GM23338 (cell line): ENCODE results near the gene MIGA1. TPM values are rescaled to one million over a fixed set of nuclear protein-coding genes. Genes with fewer than 3 reads are reported as not detected.

Experiments
- ATAC-seq: fragments of 200-7000 bp; cut with Tn5 transposase; 3 replicates; pipeline ENCODE4 v1.9.1; 2020
- DNase-seq: peaks from one replicate; pipeline ENCODE4 v3.0.0-alpha.2; 2015; ENCODE audit warnings: low spot score
- H2AFZ ChIP-seq: fragments of 200-600 bp; sonication (generic); 2 replicates; pipeline ENCODE4 v1.8.0; 2016; ENCODE audit warnings: antibody characterized with exemption, mild to moderate bottlenecking, moderate library complexity
- H3F3A ChIP-seq: fragments of 200-600 bp; sonication (generic); replicated peaks from 2 replicates; pipeline ENCODE4 v1.8.0; 2017; ENCODE audit warnings: antibody characterized with exemption, mixed run types, low read depth
- H3K27ac ChIP-seq: fragments of 200-600 bp; sonication (generic); 2 replicates; pipeline ENCODE4 v1.6.1; 2016; ENCODE audit warnings: low read depth
- H3K27me3 ChIP-seq: fragments of 200-600 bp; sonication (generic); 2 replicates; pipeline ENCODE4 v1.8.0; 2016; ENCODE audit warnings: mild to moderate bottlenecking, mixed run types, moderate library complexity; ENCODE audit not compliant: insufficient read depth
- H3K36me3 ChIP-seq: fragments of 200-600 bp; sonication (generic); 2 replicates; pipeline ENCODE4 v1.8.0; 2016; ENCODE audit warnings: mild to moderate bottlenecking; ENCODE audit not compliant: insufficient read depth
- H3K4me1 ChIP-seq: fragments of 200-600 bp; sonication (generic); 2 replicates; pipeline ENCODE4 v1.8.0; 2016; ENCODE audit warnings: mild to moderate bottlenecking, moderate library complexity; ENCODE audit not compliant: insufficient read depth
- H3K4me2 ChIP-seq: fragments of 200-600 bp; sonication (generic); 2 replicates; pipeline ENCODE4 v1.7.1; 2017; ENCODE audit warnings: mixed run types
- H3K4me3 ChIP-seq: fragments of 200-600 bp; sonication (generic); 2 replicates; pipeline ENCODE4 v1.6.1; 2016; ENCODE audit warnings: mixed run types
- H3K79me2 ChIP-seq: fragments of 200-600 bp; sonication (generic); replicated peaks from 2 replicates; pipeline ENCODE4 v1.8.0; 2017; ENCODE audit warnings: mild to moderate bottlenecking; ENCODE audit not compliant: insufficient read depth
- H3K9me2 ChIP-seq: fragments of 200-600 bp; sonication (generic); 2 replicates; pipeline ENCODE4 v1.8.0; 2017; ENCODE audit not compliant: insufficient read depth
- H4K20me1 ChIP-seq: fragments of 200-600 bp; sonication (generic); replicated peaks from 2 replicates; pipeline ENCODE4 v1.8.0; 2017; ENCODE audit warnings: mild to moderate bottlenecking; ENCODE audit not compliant: insufficient read depth
- H3K27ac Mint-ChIP-seq: 2 replicates; pipeline ENCODE4 v1.8.0; 2020; ENCODE audit warnings: inconsistent platforms, mild to moderate bottlenecking, moderate library complexity, mixed read lengths
- H3K27me3 Mint-ChIP-seq: 3 replicates; pipeline ENCODE4 v1.8.0; 2022; ENCODE audit warnings: low read depth, mild to moderate bottlenecking, moderate library complexity, mixed read lengths, inconsistent platforms; ENCODE audit not compliant: insufficient read depth, poor library complexity
- H3K36me3 Mint-ChIP-seq: 3 replicates; pipeline ENCODE4 v1.8.0; 2021; ENCODE audit warnings: low read depth, mild to moderate bottlenecking, inconsistent platforms, moderate library complexity, mixed read lengths
- H3K4me1 Mint-ChIP-seq: 3 replicates; pipeline ENCODE4 v1.8.0; 2020; ENCODE audit warnings: mild to moderate bottlenecking, inconsistent platforms, mixed read lengths
- H3K4me3 Mint-ChIP-seq: 3 replicates; pipeline ENCODE4 v1.8.0; 2021; ENCODE audit warnings: moderate library complexity, mild to moderate bottlenecking, inconsistent platforms, mixed read lengths
- H3K9me3 Mint-ChIP-seq: 3 replicates; pipeline ENCODE4 v1.8.0; 2020; ENCODE audit warnings: moderate library complexity, mild to moderate bottlenecking, inconsistent platforms, mixed read lengths
- CREB1 ChIP-seq: fragments of 250-450 bp; sonication (Bioruptor Pico); IDR thresholded peaks from 2 replicates; pipeline ENCODE4 v1.5.0; 2020; ENCODE audit warnings: low read depth, mild to moderate bottlenecking, moderate library complexity
- POLR2AphosphoS5 ChIP-seq: IDR thresholded peaks from 2 replicates; pipeline ENCODE4 v1.6.1; 2016; ENCODE audit warnings: antibody characterized with exemption, low read depth
- long read RNA-seq: library from polyadenylated mRNA; unstranded; transcript quantifications from one replicate; pipeline ENCODE4 v2.0.0, GENCODE V29; 2020; ENCODE audit not compliant: unreplicated experiment
- polyA plus RNA-seq: library from polyadenylated mRNA; unstranded; fragments of >200 nt; fragmentation: Nextera tagmentation; extraction: Ambion mirVana; gene quantifications from 2 replicates; pipeline ENCODE4 v1.2.1, GENCODE V29; 2016
- total RNA-seq: library from RNA; depleted of rRNA; stranded (reverse); fragments of >200 nt; shearing (Covaris generic); gene quantifications from 2 replicates; pipeline ENCODE4 v1.2.3, GENCODE V29; 2014; rRNA removed
- TF ChIP-seq, protein P1 (sequence below): fragments of 250-450 bp; sonication (Bioruptor Pico); IDR thresholded peaks from 2 replicates; pipeline ENCODE4 v1.5.0; 2020; ENCODE audit warnings: mild to moderate bottlenecking, moderate library complexity
- TF ChIP-seq, protein P2 (sequence below), 2 experiments: fragments of 200-600 bp in 1 of 2; sonication (generic) in 1 of 2; conservative IDR thresholded peaks; 2 replicates each; pipeline versions ENCODE4 v1.5.1 to v1.6.1; 2016 to 2017; ENCODE audit warnings: antibody characterized with exemption in 2 of 2, low read depth in 2 of 2, mild to moderate bottlenecking in 2 of 2, moderate library complexity in 1 of 2
- TF ChIP-seq, protein P3 (sequence below): IDR thresholded peaks from 2 replicates; pipeline ENCODE4 v1.6.1; 2016; ENCODE audit warnings: antibody characterized with exemption

The MIGA1 gene, protein sequence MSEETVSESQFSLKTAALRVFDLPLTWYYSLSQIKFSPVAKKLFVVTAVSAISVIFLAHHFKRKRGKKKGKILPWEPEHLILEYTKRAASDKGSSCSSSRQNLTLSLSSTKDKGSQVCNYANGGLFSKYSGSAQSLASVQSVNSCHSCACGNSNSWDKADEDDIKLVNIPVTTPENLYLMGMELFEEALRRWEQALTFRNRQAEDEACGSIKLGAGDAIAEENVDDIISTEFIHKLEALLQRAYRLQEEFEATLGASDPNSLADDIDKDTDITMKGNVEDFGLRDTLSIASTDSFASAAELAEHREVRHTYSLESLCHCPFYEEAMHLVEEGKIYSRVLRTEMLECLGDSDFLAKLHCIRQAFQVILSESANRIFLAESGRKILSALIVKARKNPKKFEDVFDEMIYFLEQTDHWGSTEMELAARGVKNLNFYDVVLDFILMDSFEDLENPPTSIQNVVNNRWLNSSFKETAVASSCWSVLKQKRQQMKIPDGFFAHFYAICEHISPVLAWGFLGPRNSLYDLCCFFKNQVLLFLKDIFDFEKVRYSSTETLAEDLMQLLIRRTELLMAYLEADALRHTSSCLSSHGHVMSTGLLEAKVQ
- total RNA-seq (7.5 TPM in 2 replicates), polyA plus RNA-seq (3.4 and 4.6 TPM in 2 replicates)
- long read RNA-seq, full-length matches to known transcripts, result 1 of 2 reads
- long read RNA-seq, partial matches to known transcripts, result 1 of 2 reads
- long read RNA-seq, other reads (novel, unspliced or antisense), result 0 of 2 reads

DNA sequence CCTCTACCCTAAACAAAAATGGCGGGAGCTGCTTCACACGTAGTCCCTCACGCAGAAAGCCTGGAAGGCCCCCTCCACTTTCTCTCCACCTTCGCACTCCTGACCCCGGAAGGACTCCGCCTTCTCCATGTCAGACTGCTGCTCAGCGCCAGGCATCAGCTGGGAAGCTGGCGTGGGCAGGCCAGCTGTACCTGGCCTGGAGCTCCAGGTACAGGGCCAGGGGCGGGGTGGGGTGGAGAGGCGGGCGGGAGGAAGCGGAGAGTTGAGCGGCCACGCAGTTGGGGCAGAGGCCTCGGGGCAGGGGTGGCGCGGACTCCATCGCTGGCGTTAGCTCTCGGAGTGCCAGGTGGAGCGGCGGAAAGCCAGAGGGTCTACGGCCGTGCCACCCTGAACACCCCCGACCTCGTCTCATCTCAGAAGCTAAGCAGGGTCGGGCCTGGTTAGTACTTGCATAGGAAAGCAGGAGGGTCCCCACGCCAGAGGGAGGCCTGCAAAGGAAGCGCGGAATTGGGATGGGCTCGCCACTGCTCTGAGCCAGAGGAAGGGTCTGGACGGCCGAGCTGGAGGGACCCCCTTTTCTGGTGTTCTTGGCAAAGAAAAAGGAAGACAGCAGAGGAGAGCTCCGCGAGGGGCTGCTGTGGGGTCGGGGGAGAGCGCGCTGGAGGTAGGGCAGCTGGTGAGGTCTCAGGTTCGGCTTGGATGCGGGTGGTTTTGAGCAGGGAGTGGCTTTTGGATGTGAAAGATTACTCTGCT, at the start of gene MIGA1:
Gene MIGA1 (plus strand): TSS at position 121 of the 753 bp plus-strand sequence. CDS start 3,604 bp downstream, outside the sequence.
- DNase-seq, result peak; percentile 96
- Histone ChIP-seq H3K36me3 (peaks cover 6% of the 10 kb centered on the region; the same call in 1 of the 2 replicates), H2AFZ (peak within 1 kb of the TSS; percentile 96), H3K9me2 (no peaks in the 10 kb centered on the region), H3K79me2 (peaks cover 23% of the 10 kb centered on the region), H3F3A (no peaks in the 10 kb centered on the region), H3K4me3 (peak within 1 kb of the TSS; percentile 86), H3K4me2 (peak within 1 kb of the TSS; percentile 79), H4K20me1 (no peaks in the 10 kb centered on the region), H3K27ac (no peak within 1 kb of the TSS), H3K4me1 (no peaks in the 10 kb centered on the region), H3K27me3 (no peaks in the 10 kb centered on the region)
- peaks cover 3% of the 10 kb centered on the region for H3K9me3 Mint-ChIP-seq
- peaks cover 14% of the 10 kb centered on the region for H3K36me3 Mint-ChIP-seq
- TF ChIP-seq POLR2AphosphoS5 (peak; percentile 80), CREB1 (CRISPR knock-in tag) (peak; percentile 86)
- TF ChIP-seq, protein P1, sequence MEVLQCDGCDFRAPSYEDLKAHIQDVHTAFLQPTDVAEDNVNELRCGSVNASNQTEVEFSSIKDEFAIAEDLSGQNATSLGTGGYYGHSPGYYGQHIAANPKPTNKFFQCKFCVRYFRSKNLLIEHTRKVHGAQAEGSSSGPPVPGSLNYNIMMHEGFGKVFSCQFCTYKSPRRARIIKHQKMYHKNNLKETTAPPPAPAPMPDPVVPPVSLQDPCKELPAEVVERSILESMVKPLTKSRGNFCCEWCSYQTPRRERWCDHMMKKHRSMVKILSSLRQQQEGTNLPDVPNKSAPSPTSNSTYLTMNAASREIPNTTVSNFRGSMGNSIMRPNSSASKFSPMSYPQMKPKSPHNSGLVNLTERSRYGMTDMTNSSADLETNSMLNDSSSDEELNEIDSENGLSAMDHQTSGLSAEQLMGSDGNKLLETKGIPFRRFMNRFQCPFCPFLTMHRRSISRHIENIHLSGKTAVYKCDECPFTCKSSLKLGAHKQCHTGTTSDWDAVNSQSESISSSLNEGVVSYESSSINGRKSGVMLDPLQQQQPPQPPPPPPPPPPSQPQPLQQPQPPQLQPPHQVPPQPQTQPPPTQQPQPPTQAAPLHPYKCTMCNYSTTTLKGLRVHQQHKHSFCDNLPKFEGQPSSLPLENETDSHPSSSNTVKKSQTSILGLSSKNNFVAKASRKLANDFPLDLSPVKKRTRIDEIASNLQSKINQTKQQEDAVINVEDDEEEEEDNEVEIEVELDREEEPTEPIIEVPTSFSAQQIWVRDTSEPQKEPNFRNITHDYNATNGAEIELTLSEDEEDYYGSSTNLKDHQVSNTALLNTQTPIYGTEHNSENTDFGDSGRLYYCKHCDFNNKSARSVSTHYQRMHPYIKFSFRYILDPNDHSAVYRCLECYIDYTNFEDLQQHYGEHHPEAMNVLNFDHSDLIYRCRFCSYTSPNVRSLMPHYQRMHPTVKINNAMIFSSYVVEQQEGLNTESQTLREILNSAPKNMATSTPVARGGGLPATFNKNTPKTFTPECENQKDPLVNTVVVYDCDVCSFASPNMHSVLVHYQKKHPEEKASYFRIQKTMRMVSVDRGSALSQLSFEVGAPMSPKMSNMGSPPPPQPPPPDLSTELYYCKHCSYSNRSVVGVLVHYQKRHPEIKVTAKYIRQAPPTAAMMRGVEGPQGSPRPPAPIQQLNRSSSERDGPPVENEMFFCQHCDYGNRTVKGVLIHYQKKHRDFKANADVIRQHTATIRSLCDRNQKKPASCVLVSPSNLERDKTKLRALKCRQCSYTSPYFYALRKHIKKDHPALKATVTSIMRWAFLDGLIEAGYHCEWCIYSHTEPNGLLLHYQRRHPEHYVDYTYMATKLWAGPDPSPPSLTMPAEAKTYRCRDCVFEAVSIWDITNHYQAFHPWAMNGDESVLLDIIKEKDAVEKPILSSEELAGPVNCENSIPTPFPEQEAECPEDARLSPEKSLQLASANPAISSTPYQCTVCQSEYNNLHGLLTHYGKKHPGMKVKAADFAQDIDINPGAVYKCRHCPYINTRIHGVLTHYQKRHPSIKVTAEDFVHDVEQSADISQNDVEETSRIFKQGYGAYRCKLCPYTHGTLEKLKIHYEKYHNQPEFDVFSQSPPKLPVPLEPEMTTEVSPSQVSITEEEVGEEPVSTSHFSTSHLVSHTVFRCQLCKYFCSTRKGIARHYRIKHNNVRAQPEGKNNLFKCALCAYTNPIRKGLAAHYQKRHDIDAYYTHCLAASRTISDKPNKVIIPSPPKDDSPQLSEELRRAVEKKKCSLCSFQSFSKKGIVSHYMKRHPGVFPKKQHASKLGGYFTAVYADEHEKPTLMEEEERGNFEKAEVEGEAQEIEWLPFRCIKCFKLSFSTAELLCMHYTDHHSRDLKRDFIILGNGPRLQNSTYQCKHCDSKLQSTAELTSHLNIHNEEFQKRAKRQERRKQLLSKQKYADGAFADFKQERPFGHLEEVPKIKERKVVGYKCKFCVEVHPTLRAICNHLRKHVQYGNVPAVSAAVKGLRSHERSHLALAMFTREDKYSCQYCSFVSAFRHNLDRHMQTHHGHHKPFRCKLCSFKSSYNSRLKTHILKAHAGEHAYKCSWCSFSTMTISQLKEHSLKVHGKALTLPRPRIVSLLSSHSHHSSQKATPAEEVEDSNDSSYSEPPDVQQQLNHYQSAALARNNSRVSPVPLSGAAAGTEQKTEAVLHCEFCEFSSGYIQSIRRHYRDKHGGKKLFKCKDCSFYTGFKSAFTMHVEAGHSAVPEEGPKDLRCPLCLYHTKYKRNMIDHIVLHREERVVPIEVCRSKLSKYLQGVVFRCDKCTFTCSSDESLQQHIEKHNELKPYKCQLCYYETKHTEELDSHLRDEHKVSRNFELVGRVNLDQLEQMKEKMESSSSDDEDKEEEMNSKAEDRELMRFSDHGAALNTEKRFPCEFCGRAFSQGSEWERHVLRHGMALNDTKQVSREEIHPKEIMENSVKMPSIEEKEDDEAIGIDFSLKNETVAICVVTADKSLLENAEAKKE (CRISPR knock-in tag), result no peak
- TF ChIP-seq, protein P2, sequence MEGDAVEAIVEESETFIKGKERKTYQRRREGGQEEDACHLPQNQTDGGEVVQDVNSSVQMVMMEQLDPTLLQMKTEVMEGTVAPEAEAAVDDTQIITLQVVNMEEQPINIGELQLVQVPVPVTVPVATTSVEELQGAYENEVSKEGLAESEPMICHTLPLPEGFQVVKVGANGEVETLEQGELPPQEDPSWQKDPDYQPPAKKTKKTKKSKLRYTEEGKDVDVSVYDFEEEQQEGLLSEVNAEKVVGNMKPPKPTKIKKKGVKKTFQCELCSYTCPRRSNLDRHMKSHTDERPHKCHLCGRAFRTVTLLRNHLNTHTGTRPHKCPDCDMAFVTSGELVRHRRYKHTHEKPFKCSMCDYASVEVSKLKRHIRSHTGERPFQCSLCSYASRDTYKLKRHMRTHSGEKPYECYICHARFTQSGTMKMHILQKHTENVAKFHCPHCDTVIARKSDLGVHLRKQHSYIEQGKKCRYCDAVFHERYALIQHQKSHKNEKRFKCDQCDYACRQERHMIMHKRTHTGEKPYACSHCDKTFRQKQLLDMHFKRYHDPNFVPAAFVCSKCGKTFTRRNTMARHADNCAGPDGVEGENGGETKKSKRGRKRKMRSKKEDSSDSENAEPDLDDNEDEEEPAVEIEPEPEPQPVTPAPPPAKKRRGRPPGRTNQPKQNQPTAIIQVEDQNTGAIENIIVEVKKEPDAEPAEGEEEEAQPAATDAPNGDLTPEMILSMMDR (conservative IDR thresholded peaks at IDR 0.05; ENCODE audit: low read depth in 2 of 2), result no peak
- TF ChIP-seq, protein P3, sequence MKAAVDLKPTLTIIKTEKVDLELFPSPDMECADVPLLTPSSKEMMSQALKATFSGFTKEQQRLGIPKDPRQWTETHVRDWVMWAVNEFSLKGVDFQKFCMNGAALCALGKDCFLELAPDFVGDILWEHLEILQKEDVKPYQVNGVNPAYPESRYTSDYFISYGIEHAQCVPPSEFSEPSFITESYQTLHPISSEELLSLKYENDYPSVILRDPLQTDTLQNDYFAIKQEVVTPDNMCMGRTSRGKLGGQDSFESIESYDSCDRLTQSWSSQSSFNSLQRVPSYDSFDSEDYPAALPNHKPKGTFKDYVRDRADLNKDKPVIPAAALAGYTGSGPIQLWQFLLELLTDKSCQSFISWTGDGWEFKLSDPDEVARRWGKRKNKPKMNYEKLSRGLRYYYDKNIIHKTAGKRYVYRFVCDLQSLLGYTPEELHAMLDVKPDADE, result peak; percentile 91
- H3K27me3 Mint-ChIP-seq, result peaks cover 3% of the 10 kb centered on the region
- peak within 1 kb of the TSS; percentile 89 for H3K4me3 Mint-ChIP-seq
- H3K27ac Mint-ChIP-seq, result peak within 1 kb of the TSS; percentile 84
- H3K4me1 Mint-ChIP-seq, result peaks cover 6% of the 10 kb centered on the region; the same call in 2 of the 3 replicates
- peak; percentile 99 for ATAC-seq
